AG04450 (cell line): ENCODE data around the gene ESR2. TPM values are rescaled to one million over a fixed set of nuclear protein-coding genes. Genes with fewer than 3 reads are reported as not detected.
A peak's percentile ranks its signal among the peaks of the same experiment; 100 is the strongest.

Experiments used
- CTCF ChIA-PET: fragments of 300-600, 350-600 bp; formaldehyde crosslinking; extraction: SDS; loops from one replicate; lab custom pipeline; 2022; ENCODE audit warnings: antibody characterized with exemption, inconsistent platforms; lab: Charles Lee
- POLR2A ChIA-PET: fragments of 350-600 bp; formaldehyde crosslinking; extraction: SDS; loops from one replicate; lab custom pipeline; 2021; ENCODE audit warnings: antibody characterized with exemption, inconsistent platforms; lab: Yijun Ruan, JAX
- DNase-seq: peaks from one replicate; pipeline ENCODE4 v3.0.0-alpha.2; 2011; ENCODE audit warnings: low read depth, low spot score
- H3K27ac ChIP-seq: one replicate; pipeline ENCODE4 v1.5.1; 2012; ENCODE audit warnings: low read depth, low read length, control low read depth
- H3K27me3 ChIP-seq: one replicate; pipeline ENCODE4 v1.6.0; 2012; ENCODE audit warnings: low read length; ENCODE audit not compliant: control insufficient read depth, insufficient read depth
- H3K4me3 ChIP-seq: 2 replicates; pipeline ENCODE4 v1.5.1; 2011; ENCODE audit warnings: mild to moderate bottlenecking, low read depth, low read length, control low read depth
- H3K9me3 ChIP-seq: 2 replicates; pipeline ENCODE4 v1.5.1; 2012; ENCODE audit warnings: low read length; ENCODE audit not compliant: control insufficient read depth, insufficient read depth
- polyA plus RNA-seq: library from polyadenylated mRNA; depleted of rRNA; stranded (reverse); fragments of >200 nt; gene quantifications from 2 replicates; pipeline ENCODE4 v1.2.3, GENCODE V29; 2011
- TF ChIP-seq, protein P1 (sequence below): IDR thresholded peaks from 2 replicates; pipeline ENCODE4 v1.5.1; 2011; ENCODE audit warnings: low read depth, low read length, control low read depth, inconsistent platforms

The ESR2 gene
- polyA plus RNA-seq, 1 experiment = 0.04 TPM

DNA sequence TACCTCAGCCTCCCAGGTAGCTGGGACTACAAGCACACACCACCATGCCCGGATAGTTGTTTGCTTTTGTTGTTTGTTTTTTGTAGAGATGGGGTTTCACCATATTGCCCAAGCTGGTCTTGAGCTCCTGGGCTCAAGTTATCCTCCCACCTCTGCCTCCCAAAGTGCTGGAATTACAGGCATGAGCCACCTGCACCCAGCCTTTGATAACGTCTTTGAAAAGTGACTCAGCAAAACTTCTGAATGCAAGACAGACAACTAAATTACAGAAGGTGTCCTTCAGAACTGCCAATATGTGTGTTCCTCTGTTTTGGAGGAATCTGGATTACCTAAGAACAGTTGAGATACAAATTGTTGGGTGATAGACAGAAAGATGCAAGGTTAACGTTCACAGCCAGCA is 99.8 kb downstream of the ESR2 start:
- POLR2A ChIA-PET = no interaction called here

DNA sequence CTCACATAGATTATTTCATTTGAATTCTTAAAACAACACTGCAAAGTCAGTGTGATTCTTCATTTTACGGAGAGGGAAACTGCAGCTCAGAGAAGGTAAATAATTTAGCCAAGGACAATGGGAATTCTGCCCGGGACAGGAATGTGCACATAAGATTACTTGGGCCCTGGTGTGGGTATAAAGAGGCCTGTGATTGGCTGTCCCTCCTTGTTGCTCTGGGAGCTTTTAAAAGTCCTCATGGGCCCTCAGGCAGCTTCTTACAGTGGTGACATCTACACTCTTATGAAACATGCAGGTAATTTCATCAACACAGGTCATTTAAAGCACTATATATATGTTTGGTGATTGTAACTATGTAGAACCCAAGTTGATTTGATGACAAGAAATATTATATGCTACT is 100.3 kb downstream of the ESR2 start:
- DNase-seq = no peak
- no peak overlapping the region for H3K27ac ChIP-seq
- ChIA-PET CTCF (interaction anchor here (0.6 kb wide), 1 partner anchor 9 kb away, joined by 3 read pairs; no protein-coding TSS in a partner anchor), POLR2A (no interaction called here)
- no peaks in the 10 kb centered on the region for H3K27me3 ChIP-seq
- no peak overlapping the region for H3K4me3 ChIP-seq
- H3K9me3 ChIP-seq = no peaks in the 10 kb centered on the region; the same call in 1 of the 2 replicates
- TF ChIP-seq, protein P1, sequence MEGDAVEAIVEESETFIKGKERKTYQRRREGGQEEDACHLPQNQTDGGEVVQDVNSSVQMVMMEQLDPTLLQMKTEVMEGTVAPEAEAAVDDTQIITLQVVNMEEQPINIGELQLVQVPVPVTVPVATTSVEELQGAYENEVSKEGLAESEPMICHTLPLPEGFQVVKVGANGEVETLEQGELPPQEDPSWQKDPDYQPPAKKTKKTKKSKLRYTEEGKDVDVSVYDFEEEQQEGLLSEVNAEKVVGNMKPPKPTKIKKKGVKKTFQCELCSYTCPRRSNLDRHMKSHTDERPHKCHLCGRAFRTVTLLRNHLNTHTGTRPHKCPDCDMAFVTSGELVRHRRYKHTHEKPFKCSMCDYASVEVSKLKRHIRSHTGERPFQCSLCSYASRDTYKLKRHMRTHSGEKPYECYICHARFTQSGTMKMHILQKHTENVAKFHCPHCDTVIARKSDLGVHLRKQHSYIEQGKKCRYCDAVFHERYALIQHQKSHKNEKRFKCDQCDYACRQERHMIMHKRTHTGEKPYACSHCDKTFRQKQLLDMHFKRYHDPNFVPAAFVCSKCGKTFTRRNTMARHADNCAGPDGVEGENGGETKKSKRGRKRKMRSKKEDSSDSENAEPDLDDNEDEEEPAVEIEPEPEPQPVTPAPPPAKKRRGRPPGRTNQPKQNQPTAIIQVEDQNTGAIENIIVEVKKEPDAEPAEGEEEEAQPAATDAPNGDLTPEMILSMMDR = no peak

More for the DNA sequence above, 99.8 kb downstream of the ESR2 start:
- TF ChIP-seq, protein P1 = no peak
- H3K27ac ChIP-seq = no peak overlapping the region
- no peaks in the 10 kb centered on the region; the same call in 1 of the 2 replicates for H3K9me3 ChIP-seq
- H3K27me3 ChIP-seq = no peaks in the 10 kb centered on the region
- no peak overlapping the region for H3K4me3 ChIP-seq
- DNase-seq = no peak
- CTCF ChIA-PET = interaction anchor here (0.6 kb wide), 3 partner anchors 101 to 247 kb away, joined by 3 read pairs; no protein-coding TSS in a partner anchor

DNA sequence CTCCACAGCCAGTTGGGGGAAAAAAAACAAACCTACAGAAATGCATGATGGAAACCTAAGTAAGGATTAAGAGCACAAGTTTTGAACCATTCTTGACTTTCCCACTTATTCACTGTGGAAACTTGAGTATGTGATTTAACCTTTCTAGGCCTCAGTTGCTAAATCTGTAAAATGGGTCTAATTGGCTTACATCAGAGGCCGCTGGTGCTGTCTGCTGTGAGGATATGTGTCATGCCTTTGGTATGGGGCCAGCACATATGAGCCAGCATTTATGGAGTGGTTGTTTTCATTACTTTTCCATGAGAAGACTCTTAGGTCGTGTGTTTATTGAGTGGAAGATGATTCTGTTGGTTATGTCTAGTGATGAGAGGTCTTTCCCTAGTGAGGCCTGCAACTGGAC is 102.4 kb downstream of the ESR2 start:
- Histone ChIP-seq H3K27ac (no peak overlapping the region), H3K4me3 (no peak overlapping the region), H3K9me3 (no peaks in the 10 kb centered on the region; the same call in 1 of the 2 replicates), H3K27me3 (no peaks in the 10 kb centered on the region)
- CTCF ChIA-PET = interaction anchor here (0.9 kb wide), 1 partner anchor 112 kb away, joined by 3 read pairs; no protein-coding TSS in a partner anchor
- DNase-seq = peak; percentile 81
- TF ChIP-seq, protein P1 = no peak
- POLR2A ChIA-PET = no interaction called here

DNA sequence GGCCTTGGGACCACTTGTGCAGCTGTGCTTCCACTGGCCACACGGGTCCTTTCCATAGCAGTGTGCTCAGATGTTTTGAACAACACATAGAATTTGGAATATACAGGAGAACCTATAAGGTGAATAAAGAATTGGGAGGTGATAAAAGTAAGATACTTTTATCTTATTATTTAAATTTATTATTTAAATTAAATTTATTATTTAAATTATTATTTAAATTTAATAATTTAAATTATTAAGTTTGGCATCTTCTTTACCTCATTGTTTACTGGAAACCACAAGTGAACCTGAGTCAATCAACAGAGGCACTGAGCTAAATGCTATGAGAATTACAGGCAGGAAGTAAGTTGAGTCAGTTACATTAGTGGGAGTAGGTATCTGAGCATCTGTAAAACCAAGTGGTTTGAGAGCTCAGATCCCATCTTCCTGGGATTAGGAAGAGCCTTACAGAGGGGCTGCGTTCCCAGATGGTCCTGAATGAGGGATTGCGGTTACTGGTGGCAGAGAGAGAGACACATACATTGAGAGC is 103.1 kb downstream of the ESR2 start:
- no peak overlapping the region for H3K27ac ChIP-seq
- TF ChIP-seq, protein P1 = no peak
- ChIA-PET CTCF (interaction anchor here (0.9 kb wide), 1 partner anchor 113 kb away, joined by 3 read pairs; no protein-coding TSS in a partner anchor), POLR2A (no interaction called here)
- no peak overlapping the region for H3K4me3 ChIP-seq
- H3K27me3 ChIP-seq = no peaks in the 10 kb centered on the region
- DNase-seq = no peak
- H3K9me3 ChIP-seq = no peaks in the 10 kb centered on the region

DNA sequence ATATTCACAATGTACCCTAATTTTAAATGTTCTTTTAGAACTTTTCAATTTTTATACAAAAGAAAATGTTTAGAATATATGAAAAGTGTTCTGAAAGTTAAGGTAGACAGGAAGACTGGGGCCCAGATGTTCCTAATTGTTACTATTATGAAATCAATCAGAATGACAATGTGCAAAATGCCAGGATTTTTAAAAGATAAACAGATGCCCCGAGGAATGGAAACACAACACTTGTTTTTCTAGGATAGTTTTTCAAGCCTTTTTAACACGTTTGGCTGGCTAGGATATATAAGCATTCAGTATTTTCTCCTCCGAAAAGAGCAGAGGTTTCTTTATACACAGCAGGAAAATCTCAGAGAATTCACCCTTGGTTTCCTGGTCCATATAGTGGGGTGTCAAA is 106.8 kb downstream of the ESR2 start:
- Histone ChIP-seq H3K27ac (no peak overlapping the region), H3K9me3 (no peaks in the 10 kb centered on the region), H3K27me3 (no peaks in the 10 kb centered on the region), H3K4me3 (no peak overlapping the region)
- no peak for DNase-seq
- TF ChIP-seq, protein P1 = no peak
- ChIA-PET CTCF (no interaction called here), POLR2A (no interaction called here)
